T1000 (cell line): ENCODE data around the gene C12orf54.
"Not testable (repeated sequence)": the region's sequence is repeated elsewhere in the genome, so short reads cannot be mapped to it uniquely, and the experiment has no call there.

Experiments used
- DNase-seq: peaks from one replicate; lab custom pipeline; 2025; ENCODE audit warnings: mixed read lengths; lab: John Stamatoyannopoulos, UW

The C12orf54 gene

DNA sequence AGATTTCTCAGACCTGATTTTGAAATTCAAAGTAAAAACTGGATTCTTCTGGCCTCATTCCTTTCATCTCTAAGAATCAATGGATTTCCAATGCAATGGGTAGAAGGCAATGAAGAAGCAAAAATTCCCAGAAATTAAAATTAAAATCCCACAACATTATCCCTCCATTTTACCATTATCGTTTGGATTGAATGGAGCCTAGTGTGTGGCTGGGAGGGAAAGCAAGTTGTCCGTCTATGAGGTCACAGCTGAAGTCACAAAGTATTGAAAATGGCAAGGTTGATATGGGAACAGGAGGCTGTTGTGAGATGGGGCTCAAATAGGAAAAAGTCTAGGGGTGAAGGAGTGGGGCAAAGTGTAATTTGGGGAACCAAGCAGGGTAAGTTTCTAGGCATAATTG, at the start of gene C12orf54:
C12orf54 (plus strand) TSS at position 301 of the 400 bp plus-strand sequence. CDS start 799 bp downstream, outside the sequence.
- DNase-seq, result no peak

GRCh38 chr12:48434016-48434415, 48.3 kb upstream of the C12orf54 start:
- DNase-seq, result not testable (repeated sequence)

DNA sequence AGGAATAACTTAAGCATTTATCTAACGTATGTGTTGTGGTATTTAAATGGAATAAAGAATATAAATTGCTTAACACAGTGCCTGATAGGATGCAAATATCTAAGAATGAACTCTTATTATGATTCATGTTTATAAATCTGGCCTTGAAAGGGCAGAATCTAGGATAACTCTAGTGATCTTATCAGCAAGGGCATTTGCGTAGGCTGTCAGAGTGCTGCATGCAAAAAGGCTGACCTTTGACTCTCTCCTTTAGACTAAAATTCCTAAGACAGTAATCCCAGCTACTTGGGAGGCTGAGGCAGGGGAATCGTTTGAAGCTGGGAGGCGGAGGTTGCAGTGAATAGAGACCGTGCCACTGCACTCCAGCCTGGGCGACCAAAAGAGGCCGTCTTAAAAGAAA, 41.2 kb upstream of the C12orf54 start:
- DNase-seq, result no peak

DNA sequence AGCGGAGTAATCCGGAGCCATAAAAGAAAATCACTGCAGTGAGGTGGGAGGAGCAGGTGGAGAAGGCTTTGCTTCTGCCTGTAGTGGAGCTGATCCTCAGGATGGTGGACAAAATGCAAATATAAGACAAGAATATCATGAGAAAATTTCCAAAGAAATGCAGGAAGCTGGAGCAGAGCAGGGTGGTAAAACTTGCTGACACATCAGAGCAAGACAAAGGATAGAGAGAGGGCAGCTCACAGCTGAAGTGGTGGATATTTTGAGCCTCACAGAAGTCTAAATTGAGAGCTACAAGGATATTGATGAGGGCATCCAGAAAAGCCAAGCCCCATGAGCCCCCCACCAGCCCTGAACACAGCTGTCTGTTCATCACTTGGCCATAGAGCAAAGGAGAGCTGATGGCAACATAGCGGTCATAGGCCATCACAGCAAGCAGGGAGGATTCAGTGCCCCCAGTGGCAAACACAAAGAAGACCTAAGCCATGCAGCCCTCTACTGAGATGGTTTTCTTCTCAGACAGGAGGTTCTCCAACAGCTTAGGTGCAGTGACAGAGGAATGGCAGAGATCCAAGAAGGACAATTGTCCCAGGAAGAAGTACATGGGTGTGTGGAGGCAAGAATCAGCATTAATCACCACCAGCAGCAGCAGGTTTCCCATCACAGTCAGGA, 40.0 kb upstream of the C12orf54 start:
- DNase-seq, result no peak

- DNase-seq, result no peak
These were observed 36.8 kb upstream of the C12orf54 start for GRCh38 chr12:48445538-48445937.

DNA sequence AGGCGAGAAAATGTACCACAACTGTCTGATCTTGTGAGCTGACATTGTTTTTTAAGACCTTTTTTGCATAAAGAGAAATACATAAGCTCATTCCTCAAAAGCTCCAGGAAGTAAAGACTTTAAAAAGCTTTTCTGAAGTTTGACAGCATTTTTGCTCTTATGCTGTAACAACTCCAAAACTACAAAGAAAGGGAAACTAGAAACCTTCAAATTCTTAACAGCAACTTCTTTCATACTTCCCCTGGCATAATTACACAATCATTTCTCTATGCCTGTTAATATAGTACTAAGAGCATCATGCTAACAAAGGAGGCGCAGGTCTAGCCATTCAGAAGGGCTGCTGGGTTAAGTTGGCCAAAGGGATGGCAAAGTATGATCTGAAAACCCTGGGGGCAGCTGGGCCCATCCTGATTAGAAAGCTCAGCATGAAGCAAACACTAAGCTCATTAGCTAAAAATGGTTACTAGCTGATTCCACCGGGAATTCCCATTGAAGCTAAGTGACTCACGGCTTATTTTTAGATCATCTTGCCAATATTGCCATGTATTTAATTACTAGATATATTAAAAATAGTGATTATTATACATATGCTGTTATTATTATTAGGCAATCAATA, 36.0 kb upstream of the C12orf54 start:
- DNase-seq, result no peak

DNA sequence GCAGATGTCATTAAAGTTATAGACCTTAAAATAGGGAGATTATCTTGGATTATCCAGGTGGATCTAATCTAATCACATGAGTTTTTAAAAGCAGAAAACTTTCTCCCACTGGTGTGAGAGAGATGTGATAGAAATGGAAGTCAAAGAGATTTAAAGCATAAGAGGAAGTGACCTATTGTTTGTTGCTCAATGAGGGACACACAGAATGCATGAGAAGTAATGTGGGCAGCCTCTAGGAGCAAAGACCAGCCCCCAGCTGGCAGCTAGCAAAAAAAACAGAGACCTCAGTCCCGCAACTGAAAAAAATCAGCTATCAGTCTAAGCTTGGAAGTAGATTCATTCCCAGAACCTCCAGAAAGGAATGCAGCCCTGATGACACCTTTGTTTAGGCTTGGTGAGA, 34.5 kb upstream of the C12orf54 start:
- no peak for DNase-seq

- no peak for DNase-seq
These were observed 30.9 kb upstream of the C12orf54 start for GRCh38 chr12:48451372-48451771.

GRCh38 chr12:48452961-48453360, 29.3 kb upstream of the C12orf54 start:
- not testable (repeated sequence) for DNase-seq

GRCh38 chr12:48454667-48455066, 27.6 kb upstream of the C12orf54 start:
- no peak for DNase-seq

GRCh38 chr12:48455116-48455515, 27.2 kb upstream of the C12orf54 start:
- no peak for DNase-seq

GRCh38 chr12:48459259-48459658, 23.0 kb upstream of the C12orf54 start:
- no peak for DNase-seq

- DNase-seq, result not testable (repeated sequence)
These were observed 13.3 kb upstream of the C12orf54 start for GRCh38 chr12:48469027-48469426.

DNA sequence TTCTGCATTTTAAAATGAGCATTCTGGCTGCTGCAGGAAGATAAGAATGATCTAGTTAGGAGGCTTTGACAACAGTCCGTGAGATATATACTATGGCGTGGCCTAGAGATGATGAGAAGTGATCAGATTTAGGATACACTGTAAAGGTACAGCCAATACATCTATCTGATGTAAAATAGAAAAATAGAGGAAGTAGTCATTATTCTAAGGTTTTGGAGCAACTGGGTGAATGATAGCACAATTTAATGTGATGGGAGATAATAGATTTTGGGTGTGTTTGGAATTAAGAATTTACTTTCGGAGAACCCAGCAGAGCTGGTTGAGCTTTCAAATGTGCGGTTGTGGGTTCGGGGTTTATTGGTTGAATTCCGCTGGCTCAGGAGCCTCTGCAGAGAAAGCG, 10.0 kb upstream of the C12orf54 start, which contains the start of gene ANP32D:
ANP32D (plus strand) TSS at position 301 of the 400 bp plus-strand sequence. CDS start 106 bp downstream, outside the sequence.
- DNase-seq, result no peak

- DNase-seq, result no peak
These were observed 9.2 kb upstream of the C12orf54 start for GRCh38 chr12:48473061-48473460.

GRCh38 chr12:48474497-48474896, 7.8 kb upstream of the C12orf54 start:
- not testable (repeated sequence) for DNase-seq

GRCh38 chr12:48482930-48483329, 632 bp downstream of the C12orf54 start:
- no peak for DNase-seq

GRCh38 chr12:48486261-48486660, 4.0 kb downstream of the C12orf54 start:
- DNase-seq, result no peak

DNA sequence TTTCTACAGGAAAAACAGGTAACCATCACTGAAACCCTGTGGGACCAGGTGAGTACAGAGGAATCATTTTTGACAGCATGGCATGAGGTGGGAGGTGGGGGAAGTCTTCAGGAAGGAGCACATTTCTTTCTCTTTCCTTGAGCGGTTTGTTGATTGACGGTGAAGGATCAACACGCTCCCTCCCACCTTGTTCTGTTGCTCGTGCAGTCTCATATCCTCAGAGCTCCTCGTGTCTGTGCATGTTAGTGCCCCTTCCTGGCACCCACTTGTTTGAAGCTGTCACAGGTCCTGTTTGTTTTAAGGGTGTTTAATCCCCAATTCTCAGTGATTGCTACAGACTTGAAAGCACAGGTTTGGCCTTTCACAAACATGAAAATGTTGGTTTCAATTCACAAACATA, 4.4 kb downstream of the C12orf54 start:
- DNase-seq, result no peak

DNA sequence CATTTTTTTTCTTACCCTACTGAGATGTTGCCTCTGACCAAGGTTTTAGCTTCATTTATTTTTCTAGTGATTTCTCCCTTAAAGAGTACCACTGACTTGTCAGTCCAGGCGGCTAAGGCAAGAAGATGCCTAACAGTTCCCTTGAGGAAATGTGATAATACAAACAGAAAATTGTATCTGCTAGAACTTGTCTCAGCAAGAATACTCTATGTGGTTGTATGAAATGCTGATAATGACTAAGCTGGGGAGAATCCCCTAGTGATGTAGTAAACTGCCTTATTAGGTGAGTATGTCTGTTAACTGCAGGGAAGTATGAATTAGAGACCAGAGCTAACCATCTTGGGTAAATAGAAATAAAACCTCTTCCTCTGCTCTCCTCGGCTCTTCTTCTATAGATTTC, 6.7 kb downstream of the C12orf54 start:
- DNase-seq, result no peak

DNA sequence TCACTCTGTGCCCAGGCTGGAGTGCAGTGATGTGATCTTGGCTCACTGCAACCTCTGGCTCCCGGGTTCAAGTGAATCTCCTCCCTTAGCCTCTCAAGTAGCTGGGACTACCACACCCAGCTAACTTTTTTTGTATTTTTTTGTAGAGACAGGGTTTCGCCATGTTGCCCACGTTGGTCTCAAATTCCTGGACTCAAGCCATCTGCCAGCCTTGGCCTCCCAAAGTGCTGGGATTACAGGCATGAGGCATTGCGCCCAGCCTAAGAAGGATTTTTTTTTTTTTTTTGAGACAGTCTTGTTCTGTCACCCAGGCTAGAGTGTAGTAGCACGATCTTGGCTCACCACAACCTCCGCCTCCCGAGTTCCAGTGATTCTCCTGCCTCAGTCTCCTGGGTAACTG, 7.2 kb downstream of the C12orf54 start:
- DNase-seq, result not testable (repeated sequence)

GRCh38 chr12:48500281-48500680, 18.0 kb downstream of the C12orf54 start:
- DNase-seq, result not testable (repeated sequence)

DNA sequence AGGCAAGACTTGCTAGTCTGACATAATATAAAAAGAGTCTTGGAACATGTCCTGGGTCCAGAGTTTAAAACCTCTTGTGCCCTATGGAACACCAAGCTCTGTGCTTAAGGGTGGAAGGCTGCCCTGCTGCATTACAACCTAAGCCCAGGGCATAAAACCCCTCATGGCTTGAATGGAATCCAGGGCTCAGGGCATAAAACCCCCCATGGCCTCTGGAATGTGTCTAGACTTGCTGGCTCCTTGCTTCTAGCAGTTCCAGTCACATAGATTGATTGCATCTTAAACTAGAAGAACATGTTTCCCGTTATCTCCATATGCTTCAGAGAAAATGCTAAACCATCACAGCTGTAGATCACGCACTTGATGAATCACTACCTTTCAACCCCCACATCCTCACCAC, 24.5 kb downstream of the C12orf54 start:
- DNase-seq, result not testable (repeated sequence)

DNA sequence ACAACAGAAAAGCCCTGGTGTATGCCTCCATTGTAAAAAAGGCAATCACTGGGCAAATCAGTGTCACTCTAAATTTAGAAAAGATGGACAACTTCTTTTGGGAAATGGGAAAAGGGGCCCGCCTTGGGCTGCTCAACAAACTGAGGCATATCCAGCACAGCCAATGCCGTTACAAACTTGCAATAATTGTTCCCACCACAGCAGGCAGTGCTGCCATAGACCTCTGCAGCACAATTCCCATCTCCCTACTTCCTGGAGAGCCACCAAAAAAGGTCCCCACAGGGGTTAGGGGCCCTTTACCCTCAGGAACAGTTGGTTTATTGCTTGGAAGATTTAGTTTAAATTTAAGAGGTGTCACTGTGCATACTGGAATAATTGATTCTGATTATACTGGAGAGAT, 26.7 kb downstream of the C12orf54 start:
- no peak for DNase-seq
